ENCODE results near the gene MAMDC4. TPM values are rescaled to one million over a fixed set of nuclear protein-coding genes. Genes with fewer than 3 reads are reported as not detected.

MAMDC4 gene
- total and polyA plus RNA-seq, 2 of the 13 experiments (the other 11 are each of a cell fraction or from before 2014, with no cell fraction given) = 6.0 to 6.8 TPM

DNA sequence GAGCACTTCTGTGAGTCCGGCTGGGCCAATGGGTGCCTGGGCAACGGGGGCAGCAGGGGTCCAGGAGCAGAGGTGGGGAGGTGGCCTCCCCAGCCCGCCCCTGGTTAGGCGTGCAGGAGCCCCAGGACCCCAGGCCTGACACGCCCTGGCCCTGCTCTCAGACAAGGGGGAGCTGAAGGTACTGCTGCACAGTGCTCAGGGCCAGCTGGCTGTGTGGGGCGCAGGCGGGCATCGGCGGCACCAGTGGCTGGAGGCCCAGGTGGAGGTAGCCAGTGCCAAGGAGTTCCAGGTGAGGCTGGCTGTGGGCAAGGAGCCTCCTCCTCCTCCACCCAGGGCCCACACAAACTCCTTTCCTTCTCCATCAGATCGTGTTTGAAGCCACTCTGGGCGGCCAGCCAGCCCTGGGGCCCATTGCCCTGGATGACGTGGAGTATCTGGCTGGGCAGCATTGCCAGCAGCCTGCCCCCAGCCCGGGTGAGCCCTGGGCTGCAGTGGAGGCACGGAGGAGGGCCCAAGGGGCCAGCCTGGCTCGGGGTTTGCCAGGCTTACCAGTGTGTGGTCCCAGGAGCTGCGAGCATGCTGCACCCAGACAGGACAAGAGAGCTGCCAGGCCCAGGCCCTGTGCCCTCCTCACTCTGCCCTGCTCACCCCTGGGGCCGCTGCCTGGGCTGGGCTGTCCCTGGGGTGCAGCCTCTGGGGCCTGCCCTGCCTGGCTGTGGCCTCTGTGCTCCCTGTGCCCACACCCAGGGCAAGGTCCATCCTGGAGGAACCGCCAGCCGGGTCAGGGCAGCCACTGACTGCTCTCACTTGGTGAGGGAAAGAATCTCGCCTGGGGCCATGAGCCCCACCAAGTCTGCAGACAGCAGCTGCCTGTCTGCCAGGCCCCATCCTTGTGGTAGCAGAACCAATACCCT, 7.0 kb downstream of the MAMDC4 start (continued):
- TF ChIP-seq ZNF772 (CRISPR knock-in tag; IDR thresholded peaks at IDR 0.05) (no peak), ZSCAN22 (CRISPR knock-in tag; IDR thresholded peaks at IDR 0.05) (no peak), ZFP36 (IDR thresholded peaks at IDR 0.05; ENCODE audit: borderline replicate concordance, low read depth, low read length, partially characterized antibody) (no peak), HOXA3 (CRISPR knock-in tag; IDR thresholded peaks at IDR 0.05) (0 out of 2 replicates have a peak, but pooled peaks have one; percentile 10), ZKSCAN1 (IDR thresholded peaks at IDR 0.05; ENCODE audit: low read length) (no peak), ZNF674 (CRISPR knock-in tag; IDR thresholded peaks at IDR 0.05; ENCODE audit: low read depth) (no peak), AGO1 (IDR thresholded peaks at IDR 0.05; ENCODE audit: low read depth, low read length, poor library complexity, severe bottlenecking) (peak; percentile 64), NR2F1 (CRISPR knock-in tag; IDR thresholded peaks at IDR 0.05) (0 out of 4 replicates have a peak, but pooled peaks of 1 of the 2 experiments have one; percentile 17), AHR (CRISPR knock-in tag; IDR thresholded peaks at IDR 0.05) (peak; percentile 20; the same call in 1 of the 2 replicates), SAP130 (CRISPR knock-in tag; IDR thresholded peaks at IDR 0.05; ENCODE audit: low read depth) (0 out of 2 replicates have a peak, but pooled peaks have one; percentile 20), NFE2 (CRISPR knock-in tag; IDR thresholded peaks at IDR 0.05) (no peak), ZNF652 (CRISPR knock-in tag; IDR thresholded peaks at IDR 0.05; ENCODE audit: borderline replicate concordance, low read depth) (no peak), ZNF570 (CRISPR knock-in tag; IDR thresholded peaks at IDR 0.05; ENCODE audit: borderline replicate concordance) (no peak)
- TF ChIP-seq, protein P1, sequence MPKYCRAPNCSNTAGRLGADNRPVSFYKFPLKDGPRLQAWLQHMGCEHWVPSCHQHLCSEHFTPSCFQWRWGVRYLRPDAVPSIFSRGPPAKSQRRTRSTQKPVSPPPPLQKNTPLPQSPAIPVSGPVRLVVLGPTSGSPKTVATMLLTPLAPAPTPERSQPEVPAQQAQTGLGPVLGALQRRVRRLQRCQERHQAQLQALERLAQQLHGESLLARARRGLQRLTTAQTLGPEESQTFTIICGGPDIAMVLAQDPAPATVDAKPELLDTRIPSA (CRISPR knock-in tag; IDR thresholded peaks at IDR 0.05; ENCODE audit: borderline replicate concordance) = no peak
- TF ChIP-seq, protein P2, sequence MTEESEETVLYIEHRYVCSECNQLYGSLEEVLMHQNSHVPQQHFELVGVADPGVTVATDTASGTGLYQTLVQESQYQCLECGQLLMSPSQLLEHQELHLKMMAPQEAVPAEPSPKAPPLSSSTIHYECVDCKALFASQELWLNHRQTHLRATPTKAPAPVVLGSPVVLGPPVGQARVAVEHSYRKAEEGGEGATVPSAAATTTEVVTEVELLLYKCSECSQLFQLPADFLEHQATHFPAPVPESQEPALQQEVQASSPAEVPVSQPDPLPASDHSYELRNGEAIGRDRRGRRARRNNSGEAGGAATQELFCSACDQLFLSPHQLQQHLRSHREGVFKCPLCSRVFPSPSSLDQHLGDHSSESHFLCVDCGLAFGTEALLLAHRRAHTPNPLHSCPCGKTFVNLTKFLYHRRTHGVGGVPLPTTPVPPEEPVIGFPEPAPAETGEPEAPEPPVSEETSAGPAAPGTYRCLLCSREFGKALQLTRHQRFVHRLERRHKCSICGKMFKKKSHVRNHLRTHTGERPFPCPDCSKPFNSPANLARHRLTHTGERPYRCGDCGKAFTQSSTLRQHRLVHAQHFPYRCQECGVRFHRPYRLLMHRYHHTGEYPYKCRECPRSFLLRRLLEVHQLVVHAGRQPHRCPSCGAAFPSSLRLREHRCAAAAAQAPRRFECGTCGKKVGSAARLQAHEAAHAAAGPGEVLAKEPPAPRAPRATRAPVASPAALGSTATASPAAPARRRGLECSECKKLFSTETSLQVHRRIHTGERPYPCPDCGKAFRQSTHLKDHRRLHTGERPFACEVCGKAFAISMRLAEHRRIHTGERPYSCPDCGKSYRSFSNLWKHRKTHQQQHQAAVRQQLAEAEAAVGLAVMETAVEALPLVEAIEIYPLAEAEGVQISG (CRISPR knock-in tag; IDR thresholded peaks at IDR 0.05) = 0 out of 2 replicates have a peak, but pooled peaks have one; percentile 21
- TF ChIP-seq, protein P3, sequence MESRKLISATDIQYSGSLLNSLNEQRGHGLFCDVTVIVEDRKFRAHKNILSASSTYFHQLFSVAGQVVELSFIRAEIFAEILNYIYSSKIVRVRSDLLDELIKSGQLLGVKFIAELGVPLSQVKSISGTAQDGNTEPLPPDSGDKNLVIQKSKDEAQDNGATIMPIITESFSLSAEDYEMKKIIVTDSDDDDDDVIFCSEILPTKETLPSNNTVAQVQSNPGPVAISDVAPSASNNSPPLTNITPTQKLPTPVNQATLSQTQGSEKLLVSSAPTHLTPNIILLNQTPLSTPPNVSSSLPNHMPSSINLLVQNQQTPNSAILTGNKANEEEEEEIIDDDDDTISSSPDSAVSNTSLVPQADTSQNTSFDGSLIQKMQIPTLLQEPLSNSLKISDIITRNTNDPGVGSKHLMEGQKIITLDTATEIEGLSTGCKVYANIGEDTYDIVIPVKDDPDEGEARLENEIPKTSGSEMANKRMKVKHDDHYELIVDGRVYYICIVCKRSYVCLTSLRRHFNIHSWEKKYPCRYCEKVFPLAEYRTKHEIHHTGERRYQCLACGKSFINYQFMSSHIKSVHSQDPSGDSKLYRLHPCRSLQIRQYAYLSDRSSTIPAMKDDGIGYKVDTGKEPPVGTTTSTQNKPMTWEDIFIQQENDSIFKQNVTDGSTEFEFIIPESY (CRISPR knock-in tag; IDR thresholded peaks at IDR 0.05) = peak; percentile 74
- TF ChIP-seq, protein P4, sequence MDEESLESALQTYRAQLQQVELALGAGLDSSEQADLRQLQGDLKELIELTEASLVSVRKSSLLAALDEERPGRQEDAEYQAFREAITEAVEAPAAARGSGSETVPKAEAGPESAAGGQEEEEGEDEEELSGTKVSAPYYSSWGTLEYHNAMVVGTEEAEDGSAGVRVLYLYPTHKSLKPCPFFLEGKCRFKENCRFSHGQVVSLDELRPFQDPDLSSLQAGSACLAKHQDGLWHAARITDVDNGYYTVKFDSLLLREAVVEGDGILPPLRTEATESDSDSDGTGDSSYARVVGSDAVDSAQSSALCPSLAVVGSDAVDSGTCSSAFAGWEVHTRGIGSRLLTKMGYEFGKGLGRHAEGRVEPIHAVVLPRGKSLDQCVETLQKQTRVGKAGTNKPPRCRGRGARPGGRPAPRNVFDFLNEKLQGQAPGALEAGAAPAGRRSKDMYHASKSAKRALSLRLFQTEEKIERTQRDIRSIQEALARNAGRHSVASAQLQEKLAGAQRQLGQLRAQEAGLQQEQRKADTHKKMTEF (CRISPR knock-in tag; IDR thresholded peaks at IDR 0.05) = peak; percentile 21; the same call in 1 of the 2 replicates
- TF ChIP-seq, protein P5, sequence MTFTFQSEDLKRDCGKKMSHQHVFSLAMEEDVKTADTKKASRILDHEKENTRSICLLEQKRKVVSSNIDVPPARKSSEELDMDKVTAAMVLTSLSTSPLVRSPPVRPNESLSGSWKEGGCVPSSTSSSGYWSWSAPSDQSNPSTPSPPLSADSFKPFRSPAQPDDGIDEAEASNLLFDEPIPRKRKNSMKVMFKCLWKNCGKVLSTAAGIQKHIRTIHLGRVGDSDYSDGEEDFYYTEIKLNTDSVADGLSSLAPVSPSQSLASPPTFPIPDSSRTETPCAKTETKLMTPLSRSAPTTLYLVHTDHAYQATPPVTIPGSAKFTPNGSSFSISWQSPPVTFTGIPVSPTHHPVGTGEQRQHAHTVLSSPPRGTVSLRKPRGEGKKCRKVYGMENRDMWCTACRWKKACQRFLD (CRISPR knock-in tag; IDR thresholded peaks at IDR 0.05; ENCODE audit: borderline replicate concordance) = no peak
